Measurements from ENCODE around the gene SPTLC2.
"Not testable (repeated sequence)": the region's sequence is repeated elsewhere in the genome, so short reads cannot be mapped to it uniquely, and the experiment has no call there.

The SPTLC2 gene

DNA sequence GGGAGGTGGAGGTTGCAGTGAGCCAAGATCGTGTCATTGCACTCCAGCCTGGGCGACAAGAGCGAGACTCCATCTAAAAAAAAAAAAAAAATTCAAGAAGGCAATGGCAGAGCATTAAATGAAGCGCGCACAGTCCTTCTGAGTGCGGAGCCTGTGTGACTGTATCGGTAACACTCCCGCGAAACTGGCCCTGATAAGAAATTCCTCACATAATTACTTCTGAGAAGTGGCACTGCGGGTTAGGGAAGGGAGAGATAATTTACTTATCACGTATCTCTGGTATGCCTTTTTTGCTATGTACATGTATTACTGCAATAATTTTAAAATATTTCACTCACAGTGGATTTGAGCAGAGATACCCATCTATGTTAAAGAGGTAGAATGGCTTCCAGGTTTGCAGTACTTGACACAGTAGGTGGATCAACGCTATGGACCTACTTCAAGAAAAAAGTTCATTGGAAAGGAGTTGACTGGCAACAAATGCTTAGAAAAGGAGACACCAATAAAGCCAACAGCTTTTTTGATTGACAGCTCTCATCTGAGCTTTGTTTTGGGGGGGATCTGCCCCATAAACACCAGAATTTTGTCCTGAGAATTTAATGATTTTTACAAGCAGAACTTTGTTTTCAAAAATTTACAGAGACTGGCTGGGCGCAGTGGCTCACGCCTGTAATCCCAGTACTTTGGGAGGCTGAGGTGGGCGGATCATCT, 29.2 kb upstream of the SPTLC2 start:
- no peak overlapping the region for H2AFZ ChIP-seq (ENCODE audit: low read length, unreplicated experiment)
- no peaks in the 10 kb centered on the region for H3K36me3 ChIP-seq (ENCODE audit: insufficient read depth, low read length)
- no peaks in the 10 kb centered on the region for H3K79me2 ChIP-seq (ENCODE audit: control insufficient read depth, insufficient read depth, low read length, unreplicated experiment)
- H3K27ac ChIP-seq (ENCODE audit: low read depth, low read length) = no peak overlapping the region
- no peak overlapping the region for H3K4me3 ChIP-seq (ENCODE audit: low read depth, low read length)
- H3K27me3 ChIP-seq (ENCODE audit: insufficient read depth, low read length) = no peaks in the 10 kb centered on the region
- peaks cover 13% of the 10 kb centered on the region for H3K4me1 ChIP-seq (ENCODE audit: control insufficient read depth, insufficient read depth, low read length, unreplicated experiment)

DNA sequence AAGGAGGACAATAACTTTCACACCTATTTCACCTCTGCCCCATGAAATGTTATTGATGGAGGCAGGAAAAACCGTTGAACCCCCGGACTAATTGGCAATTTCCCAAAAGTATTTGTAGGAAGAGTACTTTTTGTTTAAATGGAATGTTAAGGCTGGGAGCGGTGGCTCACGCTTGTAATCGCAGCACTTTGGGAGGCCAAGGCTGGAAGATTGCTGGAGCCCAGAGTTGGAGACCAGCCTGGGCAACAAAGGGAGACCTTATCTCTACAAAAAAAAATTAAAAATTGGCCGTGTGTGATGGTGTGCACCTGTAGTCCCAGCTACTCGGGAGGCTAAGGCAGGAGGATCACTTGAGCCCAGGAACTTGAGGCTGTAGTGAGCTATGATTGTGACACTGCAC, 26.0 kb upstream of the SPTLC2 start:
- no peaks in the 10 kb centered on the region for H3K27me3 ChIP-seq (ENCODE audit: insufficient read depth, low read length)
- no peaks in the 10 kb centered on the region for H3K79me2 ChIP-seq (ENCODE audit: control insufficient read depth, insufficient read depth, low read length, unreplicated experiment)
- no peaks in the 10 kb centered on the region for H3K36me3 ChIP-seq (ENCODE audit: insufficient read depth, low read length)
- H3K4me3 ChIP-seq (ENCODE audit: low read depth, low read length) = peak overlapping the region; percentile 70
- H3K27ac ChIP-seq (ENCODE audit: low read depth, low read length) = peak overlapping the region; percentile 68
- H3K4me1 ChIP-seq (ENCODE audit: control insufficient read depth, insufficient read depth, low read length, unreplicated experiment) = peaks cover 24% of the 10 kb centered on the region
- peak overlapping the region; percentile 94 for H2AFZ ChIP-seq (ENCODE audit: low read length, unreplicated experiment)

DNA sequence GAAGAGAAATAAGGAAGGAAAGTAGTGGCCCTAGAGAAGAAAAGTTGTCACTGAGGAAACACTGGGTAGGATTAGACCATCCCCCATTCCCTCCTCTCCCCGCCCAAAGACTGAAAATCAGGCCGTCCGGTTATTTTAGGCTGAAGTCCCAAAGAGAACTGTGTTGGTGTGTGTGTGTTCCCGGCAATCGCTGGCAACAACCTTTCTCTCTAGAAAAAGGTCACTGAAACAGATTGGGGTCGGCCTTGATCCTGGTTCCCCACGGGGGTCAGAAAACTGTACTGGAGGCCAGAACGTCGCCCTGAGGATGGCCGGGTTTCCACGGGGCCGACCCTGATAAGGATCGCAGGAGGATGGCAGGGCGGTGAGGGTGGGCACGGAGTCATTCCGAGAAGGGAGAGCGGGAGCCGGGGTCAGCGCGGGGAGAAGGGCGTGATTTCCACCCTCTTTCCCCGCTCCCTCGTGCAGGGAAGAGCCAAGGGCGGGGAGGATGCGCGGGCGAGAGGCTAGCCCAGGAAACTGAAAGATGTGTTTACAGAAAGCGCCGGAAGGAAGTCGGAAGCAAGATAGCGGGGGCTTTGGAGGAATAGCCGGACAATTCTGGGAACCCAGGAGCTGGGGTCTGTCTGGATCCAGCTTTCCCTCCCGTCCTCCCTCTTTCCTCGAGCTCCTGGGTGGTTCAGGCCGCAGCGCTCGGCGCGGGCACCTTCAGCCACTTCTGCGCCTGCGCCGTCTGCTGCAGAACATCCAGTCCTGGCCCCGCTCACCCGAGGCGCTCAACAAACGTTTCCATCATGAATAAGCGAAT, 25.3 kb upstream of the SPTLC2 start:
- H3K27ac ChIP-seq (ENCODE audit: low read depth, low read length) = peak overlapping the region; percentile 68
- H3K4me3 ChIP-seq (ENCODE audit: low read depth, low read length) = peak overlapping the region; percentile 70
- H3K4me1 ChIP-seq (ENCODE audit: control insufficient read depth, insufficient read depth, low read length, unreplicated experiment) = peaks cover 24% of the 10 kb centered on the region
- H3K79me2 ChIP-seq (ENCODE audit: control insufficient read depth, insufficient read depth, low read length, unreplicated experiment) = no peaks in the 10 kb centered on the region
- H2AFZ ChIP-seq (ENCODE audit: low read length, unreplicated experiment) = peak overlapping the region; percentile 94
- no peaks in the 10 kb centered on the region for H3K36me3 ChIP-seq (ENCODE audit: insufficient read depth, low read length)
- H3K27me3 ChIP-seq (ENCODE audit: insufficient read depth, low read length) = no peaks in the 10 kb centered on the region

DNA sequence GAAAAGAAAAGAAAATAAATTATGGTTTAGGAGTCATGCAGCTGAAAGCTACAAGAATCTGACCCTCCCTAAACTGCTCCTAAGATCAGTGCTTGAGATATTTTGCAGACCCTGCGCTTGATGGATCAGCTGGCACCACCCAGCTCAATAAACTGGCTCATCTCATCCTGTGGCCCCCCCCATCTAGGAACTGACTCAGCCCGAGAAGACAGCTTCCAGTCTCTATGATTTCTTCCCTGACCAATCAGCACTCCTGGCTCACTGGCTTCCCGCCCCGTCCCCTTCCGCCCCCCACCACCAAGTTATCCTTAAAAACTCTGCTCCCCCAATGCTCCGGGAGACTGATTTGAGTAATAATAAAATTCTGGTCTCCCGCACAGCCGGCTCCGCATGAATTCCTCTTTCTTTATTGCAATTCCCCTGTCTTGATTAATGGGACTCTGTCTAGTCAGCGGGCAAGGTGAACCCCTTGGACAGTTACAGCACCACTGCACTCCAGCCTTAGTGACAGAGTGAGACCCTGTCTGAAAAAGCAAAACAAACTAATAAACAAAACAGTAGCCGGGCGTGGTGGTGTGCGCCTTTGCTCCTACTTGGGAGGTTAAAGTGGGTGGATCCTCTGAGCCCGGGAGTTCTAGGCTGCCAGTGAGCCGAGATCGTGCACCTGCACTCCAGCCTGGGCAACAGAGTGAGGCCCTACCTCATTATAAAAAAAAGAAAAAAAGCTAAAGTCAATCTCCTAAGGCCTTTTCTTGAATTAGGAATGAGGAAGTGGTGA, 24.5 kb upstream of the SPTLC2 start:
- H3K27me3 ChIP-seq (ENCODE audit: insufficient read depth, low read length) = no peaks in the 10 kb centered on the region
- H3K27ac ChIP-seq (ENCODE audit: low read depth, low read length) = peak overlapping the region; percentile 68
- H2AFZ ChIP-seq (ENCODE audit: low read length, unreplicated experiment) = peak overlapping the region; percentile 94
- no peaks in the 10 kb centered on the region for H3K36me3 ChIP-seq (ENCODE audit: insufficient read depth, low read length)
- H3K79me2 ChIP-seq (ENCODE audit: control insufficient read depth, insufficient read depth, low read length, unreplicated experiment) = no peaks in the 10 kb centered on the region
- peaks cover 24% of the 10 kb centered on the region for H3K4me1 ChIP-seq (ENCODE audit: control insufficient read depth, insufficient read depth, low read length, unreplicated experiment)
- H3K4me3 ChIP-seq (ENCODE audit: low read depth, low read length) = peak overlapping the region; percentile 70

DNA sequence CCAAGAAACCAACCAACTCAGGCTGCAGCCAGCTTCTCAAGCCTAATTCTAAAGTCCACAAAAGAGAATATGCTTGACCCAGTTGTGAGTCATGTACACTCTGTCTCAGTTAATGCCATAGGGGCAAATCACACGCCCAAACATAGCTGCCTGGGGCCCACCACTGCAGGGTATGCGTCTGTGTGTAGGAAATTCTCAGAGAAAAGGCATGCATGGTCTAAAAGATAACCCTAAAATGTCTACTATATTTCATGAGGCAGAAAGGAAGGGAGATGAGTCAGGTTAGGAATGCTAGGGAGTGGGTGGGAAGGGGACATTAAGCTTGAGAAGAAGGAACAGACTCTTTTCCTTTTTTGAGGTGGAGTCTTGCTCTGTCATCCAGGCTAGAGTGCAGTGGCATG, 22.3 kb upstream of the SPTLC2 start:
- no peaks in the 10 kb centered on the region for H3K79me2 ChIP-seq (ENCODE audit: control insufficient read depth, insufficient read depth, low read length, unreplicated experiment)
- no peak overlapping the region; the same call in 1 of the 2 replicates for H3K4me3 ChIP-seq (ENCODE audit: low read depth, low read length)
- H3K4me1 ChIP-seq (ENCODE audit: control insufficient read depth, insufficient read depth, low read length, unreplicated experiment) = peaks cover 24% of the 10 kb centered on the region
- H3K27me3 ChIP-seq (ENCODE audit: insufficient read depth, low read length) = no peaks in the 10 kb centered on the region
- peak overlapping the region; percentile 96 for H3K27ac ChIP-seq (ENCODE audit: low read depth, low read length)
- peak overlapping the region; percentile 30 for H2AFZ ChIP-seq (ENCODE audit: low read length, unreplicated experiment)
- H3K36me3 ChIP-seq (ENCODE audit: insufficient read depth, low read length) = no peaks in the 10 kb centered on the region

DNA sequence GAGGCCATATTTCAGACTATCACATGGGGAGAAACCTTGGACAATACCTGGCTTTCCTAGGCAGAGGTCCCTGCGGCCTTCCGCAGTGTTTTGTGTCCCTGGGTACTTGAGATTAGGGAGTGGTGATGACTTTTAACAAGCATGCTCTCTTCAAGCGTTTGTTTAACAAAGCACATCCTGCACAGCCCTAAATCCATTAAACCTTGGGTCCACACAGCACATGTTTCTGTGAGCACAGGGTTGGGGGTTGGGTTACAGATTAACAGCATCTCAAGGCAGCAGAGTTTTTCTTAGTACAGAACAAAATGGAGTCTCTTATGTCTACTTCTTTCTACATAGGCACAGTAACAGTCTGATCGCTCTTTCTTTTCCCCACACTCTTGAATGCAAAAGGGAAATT, 19.4 kb upstream of the SPTLC2 start:
- peaks cover 11% of the 10 kb centered on the region for H3K4me1 ChIP-seq (ENCODE audit: control insufficient read depth, insufficient read depth, low read length, unreplicated experiment)
- H3K27me3 ChIP-seq (ENCODE audit: insufficient read depth, low read length); H3K36me3 ChIP-seq (ENCODE audit: insufficient read depth, low read length); H2AFZ ChIP-seq (ENCODE audit: low read length, unreplicated experiment); H3K79me2 ChIP-seq (ENCODE audit: control insufficient read depth, insufficient read depth, low read length, unreplicated experiment); H3K4me3 ChIP-seq (ENCODE audit: low read depth, low read length); H3K27ac ChIP-seq (ENCODE audit: low read depth, low read length): not testable (repeated sequence)

DNA sequence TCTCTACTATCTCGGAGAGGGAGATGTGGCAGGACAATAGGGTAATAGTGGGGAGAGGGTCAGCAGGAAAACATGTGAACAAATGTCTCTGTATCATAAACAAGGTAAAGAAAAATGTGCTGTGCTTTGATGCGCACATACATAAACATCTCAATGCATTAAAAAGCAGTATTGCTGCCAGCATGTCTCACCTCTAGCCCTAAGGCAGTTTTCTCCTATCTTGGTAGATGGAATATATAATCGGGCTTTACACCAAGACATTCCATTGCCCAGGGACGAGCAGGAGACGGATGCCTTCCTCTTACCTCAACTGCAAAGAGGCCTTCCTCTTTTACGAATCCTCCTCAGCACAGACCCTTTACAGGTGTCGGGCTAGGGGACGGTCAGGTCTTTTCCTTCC, 19.0 kb upstream of the SPTLC2 start:
- H3K36me3 ChIP-seq (ENCODE audit: insufficient read depth, low read length); H3K79me2 ChIP-seq (ENCODE audit: control insufficient read depth, insufficient read depth, low read length, unreplicated experiment); H3K27me3 ChIP-seq (ENCODE audit: insufficient read depth, low read length); H3K4me3 ChIP-seq (ENCODE audit: low read depth, low read length); H3K27ac ChIP-seq (ENCODE audit: low read depth, low read length); H2AFZ ChIP-seq (ENCODE audit: low read length, unreplicated experiment): not testable (repeated sequence)
- peaks cover 11% of the 10 kb centered on the region for H3K4me1 ChIP-seq (ENCODE audit: control insufficient read depth, insufficient read depth, low read length, unreplicated experiment)

DNA sequence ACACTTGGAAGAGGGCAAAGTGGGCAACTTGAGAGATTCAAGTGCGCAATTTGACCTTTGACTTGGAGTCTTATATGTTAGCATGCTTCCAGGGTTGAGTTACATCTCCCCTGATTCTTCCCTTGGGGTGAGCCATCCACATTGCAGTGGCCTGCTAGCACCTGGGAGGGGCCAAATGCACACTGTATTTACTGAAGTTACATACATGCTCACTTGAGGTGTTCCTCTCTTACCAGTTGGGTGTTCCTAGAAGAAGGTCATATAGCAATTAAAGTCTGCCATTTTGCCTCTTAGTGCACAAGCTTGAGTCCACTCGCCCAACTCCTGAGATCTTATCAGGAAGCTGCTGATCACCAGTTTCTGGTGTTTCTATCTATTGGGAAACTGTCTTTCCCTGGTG, 13.7 kb upstream of the SPTLC2 start:
- no peaks in the 10 kb centered on the region for H3K36me3 ChIP-seq (ENCODE audit: insufficient read depth, low read length)
- no peak overlapping the region for H2AFZ ChIP-seq (ENCODE audit: low read length, unreplicated experiment)
- no peak overlapping the region for H3K27ac ChIP-seq (ENCODE audit: low read depth, low read length)
- H3K27me3 ChIP-seq (ENCODE audit: insufficient read depth, low read length) = no peaks in the 10 kb centered on the region
- H3K79me2 ChIP-seq (ENCODE audit: control insufficient read depth, insufficient read depth, low read length, unreplicated experiment) = no peaks in the 10 kb centered on the region
- no peaks in the 10 kb centered on the region for H3K4me1 ChIP-seq (ENCODE audit: control insufficient read depth, insufficient read depth, low read length, unreplicated experiment)
- no peak overlapping the region for H3K4me3 ChIP-seq (ENCODE audit: low read depth, low read length)

DNA sequence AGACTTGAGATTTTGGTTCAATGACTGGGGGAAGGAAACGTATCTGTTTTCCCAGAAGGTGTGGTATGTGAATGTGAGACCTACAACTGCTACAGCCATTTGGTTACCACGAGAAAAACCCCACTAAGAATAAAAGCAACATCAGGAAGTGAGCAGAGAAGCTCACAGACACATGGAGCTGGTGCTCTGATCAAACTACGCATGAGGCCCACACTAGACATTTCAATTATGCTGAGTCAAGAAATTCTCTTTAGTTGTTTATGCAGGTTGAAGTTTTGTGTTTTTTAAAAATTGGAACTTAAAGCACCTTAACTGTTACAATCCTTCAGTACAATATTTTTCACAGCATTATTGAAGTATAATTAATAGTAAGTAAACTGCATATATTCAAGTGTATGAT, 8.9 kb upstream of the SPTLC2 start:
- no peak overlapping the region for H3K27ac ChIP-seq (ENCODE audit: low read depth, low read length)
- H3K27me3 ChIP-seq (ENCODE audit: insufficient read depth, low read length) = no peaks in the 10 kb centered on the region
- no peaks in the 10 kb centered on the region for H3K79me2 ChIP-seq (ENCODE audit: control insufficient read depth, insufficient read depth, low read length, unreplicated experiment)
- H3K36me3 ChIP-seq (ENCODE audit: insufficient read depth, low read length) = no peaks in the 10 kb centered on the region
- H3K4me3 ChIP-seq (ENCODE audit: low read depth, low read length) = no peak overlapping the region
- H2AFZ ChIP-seq (ENCODE audit: low read length, unreplicated experiment) = no peak overlapping the region
- H3K4me1 ChIP-seq (ENCODE audit: control insufficient read depth, insufficient read depth, low read length, unreplicated experiment) = no peaks in the 10 kb centered on the region

DNA sequence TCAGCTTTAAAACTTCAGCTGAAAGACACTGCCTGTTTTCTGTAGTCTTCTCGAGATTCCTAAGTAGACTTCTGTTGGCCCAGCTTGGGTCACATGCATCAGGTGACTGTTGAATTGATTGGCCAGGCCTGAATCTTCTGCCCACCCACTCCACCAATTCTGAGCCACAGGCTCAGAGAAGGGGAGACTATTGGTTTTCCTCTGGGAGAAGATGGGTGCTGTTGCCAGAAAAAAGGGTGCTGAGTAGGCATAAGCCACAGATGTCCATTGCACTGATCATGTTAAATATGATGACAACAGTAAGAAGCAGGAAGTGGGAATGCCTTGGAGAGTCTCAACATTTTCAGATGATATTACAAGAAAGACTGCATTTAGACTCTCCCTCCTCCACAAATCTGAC, 6.8 kb upstream of the SPTLC2 start:
- Histone ChIP-seq H3K27ac (ENCODE audit: low read depth, low read length) (no peak overlapping the region), H3K4me1 (ENCODE audit: control insufficient read depth, insufficient read depth, low read length, unreplicated experiment) (no peaks in the 10 kb centered on the region), H3K36me3 (ENCODE audit: insufficient read depth, low read length) (no peaks in the 10 kb centered on the region), H3K27me3 (ENCODE audit: insufficient read depth, low read length) (no peaks in the 10 kb centered on the region), H3K4me3 (ENCODE audit: low read depth, low read length) (no peak overlapping the region), H2AFZ (ENCODE audit: low read length, unreplicated experiment) (no peak overlapping the region), H3K79me2 (ENCODE audit: control insufficient read depth, insufficient read depth, low read length, unreplicated experiment) (no peaks in the 10 kb centered on the region)
